GM18517 (cell line): ENCODE measurements around the gene LRCH3.
"Not testable (repeated sequence)": the region's sequence is repeated elsewhere in the genome, so short reads cannot be mapped to it uniquely, and the experiment has no call there.

Experiments
- ATAC-seq: cut with Tn5 transposase; IDR thresholded peaks from one replicate; pipeline ENCODE4 v1.9.1; 2021; ENCODE audit warnings: mild to moderate bottlenecking, moderate library complexity; ENCODE audit not compliant: unreplicated experiment

Gene LRCH3

DNA sequence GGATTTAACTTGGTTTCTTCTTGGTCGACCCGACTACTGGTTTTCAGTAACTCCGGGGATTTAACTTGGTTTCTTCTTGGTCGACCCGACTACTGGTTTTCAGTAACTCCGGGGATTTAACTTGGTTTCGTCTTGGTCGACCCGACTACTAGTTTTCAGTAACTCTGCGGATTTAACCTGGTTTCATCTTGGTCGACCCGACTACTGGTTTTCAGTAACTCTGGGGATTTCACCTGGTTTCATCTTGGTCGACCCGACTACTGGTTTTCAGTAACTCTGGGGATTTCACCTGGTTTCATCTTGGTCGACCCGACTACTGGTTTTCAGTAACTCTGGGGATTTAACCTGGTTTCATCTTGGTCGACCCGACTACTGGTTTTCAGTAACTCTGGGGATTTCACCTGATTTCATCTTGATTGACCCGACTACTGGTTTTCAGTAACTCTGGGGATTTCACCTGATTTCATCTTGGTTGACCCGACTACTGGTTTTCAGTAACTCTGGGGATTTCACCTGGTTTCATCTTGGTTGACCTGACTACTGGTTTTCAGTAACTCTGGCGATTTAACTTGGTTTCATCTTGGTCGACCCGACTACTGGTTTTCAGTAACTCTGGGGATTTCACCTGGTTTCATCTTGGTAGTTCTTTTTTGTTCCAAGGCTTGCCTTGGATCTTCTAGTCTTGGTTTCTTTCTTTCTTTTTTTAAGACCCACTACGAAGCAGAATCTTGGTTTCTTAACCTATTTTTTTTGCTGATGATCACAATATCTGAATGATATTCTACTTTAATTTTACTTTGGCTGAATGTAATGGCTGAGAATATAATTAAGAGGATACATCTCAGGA lies 130.6 kb downstream of the LRCH3 start:
- ATAC-seq: not testable (repeated sequence)

DNA sequence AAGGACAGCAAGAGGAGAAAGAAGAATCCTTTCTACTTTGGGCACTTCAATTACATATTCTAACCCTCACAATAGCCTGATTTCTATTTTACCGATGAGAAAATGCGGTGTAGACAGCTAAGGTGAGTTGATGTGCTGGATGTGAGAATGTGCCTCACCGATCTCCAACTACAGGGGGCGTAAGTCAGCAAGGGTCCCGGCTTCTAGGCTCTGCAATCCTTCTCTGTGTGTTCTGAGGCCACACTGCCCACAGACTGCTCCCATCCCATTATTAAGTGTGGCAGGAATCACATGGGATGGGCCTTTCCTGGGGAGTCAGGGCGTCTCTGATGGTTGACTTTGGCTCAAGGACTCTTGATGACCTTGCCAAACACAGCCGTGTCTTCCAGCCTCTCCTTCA lies 135.4 kb downstream of the LRCH3 start:
- ATAC-seq: no peak

DNA sequence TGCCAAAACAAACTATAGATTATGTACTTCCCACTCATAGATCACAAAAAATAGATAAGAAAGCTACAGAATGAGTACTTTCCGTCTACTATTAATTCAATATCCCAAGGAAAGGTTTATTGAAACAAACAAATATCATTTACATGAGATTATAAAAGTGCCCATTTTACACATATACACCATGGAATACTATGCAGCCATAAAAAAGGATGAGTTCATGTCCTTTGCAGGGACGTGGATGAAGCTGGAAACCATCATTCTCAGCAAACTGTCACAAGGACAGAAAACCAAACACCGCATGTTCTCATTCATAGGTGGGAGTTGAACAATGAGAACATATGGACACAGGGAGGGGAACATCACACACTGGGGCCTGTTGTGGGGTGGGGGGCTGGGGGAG lies 136.5 kb downstream of the LRCH3 start:
- not testable (repeated sequence) for ATAC-seq

DNA sequence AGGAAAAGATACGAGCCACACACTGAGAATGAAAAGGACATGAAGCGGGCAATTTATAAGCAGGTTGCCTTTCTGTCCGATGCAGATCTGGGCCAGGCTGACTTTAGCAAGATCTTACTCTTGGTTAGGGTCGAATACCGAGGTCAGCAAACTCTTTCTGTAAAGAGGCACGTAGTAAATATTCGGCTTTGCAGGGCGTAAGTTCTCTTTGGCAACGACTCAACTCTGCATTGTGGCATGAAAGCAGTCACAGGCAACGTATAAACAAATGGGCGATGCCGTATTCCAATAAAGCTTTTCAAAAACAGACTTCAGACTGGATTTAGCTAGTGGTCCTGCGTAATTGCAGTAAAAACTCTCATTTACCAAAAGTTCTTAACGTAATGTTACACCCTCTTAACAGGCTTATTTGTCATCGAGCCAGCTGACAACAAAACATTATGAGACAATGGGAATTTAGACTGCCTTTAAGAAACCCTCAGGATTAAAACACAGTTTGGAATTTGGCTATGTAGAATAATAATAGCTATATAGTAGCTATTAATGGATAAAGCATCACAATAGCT lies 145.8 kb downstream of the LRCH3 start:
- no peak for ATAC-seq
